ENCODE results near the gene CEACAM21.
A peak's percentile ranks its signal among the peaks of the same experiment; 100 is the strongest.
"Not testable (repeated sequence)": the region's sequence is repeated elsewhere in the genome, so short reads cannot be mapped to it uniquely, and the experiment has no call there.

CEACAM21 gene

GRCh38 chr19:41548954-41549688 is 26.8 kb upstream of the CEACAM21 start:
- peak in 1 of 2 donors; percentile 58 for DNase-seq (ENCODE audit: low read depth in 1 of 2, low spot score in 1 of 2)

- DNase-seq (ENCODE audit: low read depth in 1 of 2, low spot score in 1 of 2), result no peak
Measured at GRCh38 chr19:41549884-41550283, 26.1 kb upstream of the CEACAM21 start.

GRCh38 chr19:41551212-41551610 is 24.8 kb upstream of the CEACAM21 start:
- DNase-seq (ENCODE audit: low read depth in 1 of 2, low spot score in 1 of 2), result no peak

- no peak for DNase-seq (ENCODE audit: low read depth in 1 of 2, low spot score in 1 of 2)
Measured at GRCh38 chr19:41551711-41552110, 24.3 kb upstream of the CEACAM21 start.

GRCh38 chr19:41552558-41552957 is 23.4 kb upstream of the CEACAM21 start:
- no peak for DNase-seq (ENCODE audit: low read depth in 1 of 2, low spot score in 1 of 2)

- DNase-seq (ENCODE audit: low read depth in 1 of 2, low spot score in 1 of 2), result no peak
Measured at GRCh38 chr19:41553804-41554203, 22.2 kb upstream of the CEACAM21 start.

- DNase-seq (ENCODE audit: low read depth in 1 of 2, low spot score in 1 of 2), result no peak
Measured at GRCh38 chr19:41554907-41555306, 21.1 kb upstream of the CEACAM21 start.

- no peak for DNase-seq (ENCODE audit: low read depth in 1 of 2, low spot score in 1 of 2)
Measured at GRCh38 chr19:41555748-41556147, 20.2 kb upstream of the CEACAM21 start.

- DNase-seq (ENCODE audit: low read depth in 1 of 2, low spot score in 1 of 2), result no peak
Measured at GRCh38 chr19:41563854-41564514, 12.0 kb upstream of the CEACAM21 start.

- DNase-seq (ENCODE audit: low read depth in 1 of 2, low spot score in 1 of 2), result no peak
Measured at GRCh38 chr19:41564515-41565378, 11.2 kb upstream of the CEACAM21 start.

GRCh38 chr19:41565379-41565720 is 10.6 kb upstream of the CEACAM21 start:
- DNase-seq (ENCODE audit: low read depth in 1 of 2, low spot score in 1 of 2), result no peak

GRCh38 chr19:41566001-41566400 is 10.0 kb upstream of the CEACAM21 start:
- no peak for DNase-seq (ENCODE audit: low read depth in 1 of 2, low spot score in 1 of 2)

- DNase-seq (ENCODE audit: low read depth in 1 of 2, low spot score in 1 of 2), result no peak
Measured at GRCh38 chr19:41569481-41570150, 6.3 kb upstream of the CEACAM21 start.

GRCh38 chr19:41570179-41570578 is 5.8 kb upstream of the CEACAM21 start:
- no peak for DNase-seq (ENCODE audit: low read depth in 1 of 2, low spot score in 1 of 2)

GRCh38 chr19:41570639-41571112 is 5.3 kb upstream of the CEACAM21 start:
- peak; percentile 77 for DNase-seq (ENCODE audit: low read depth in 1 of 2, low spot score in 1 of 2)

- DNase-seq (ENCODE audit: low read depth in 1 of 2, low spot score in 1 of 2), result no peak
Measured at GRCh38 chr19:41577144-41577830, 1.3 kb downstream of the CEACAM21 start.

GRCh38 chr19:41577833-41578232 is 1.9 kb downstream of the CEACAM21 start:
- no peak for DNase-seq (ENCODE audit: low read depth in 1 of 2, low spot score in 1 of 2)

- no peak for DNase-seq (ENCODE audit: low read depth in 1 of 2, low spot score in 1 of 2)
Measured at GRCh38 chr19:41578886-41579285, 2.9 kb downstream of the CEACAM21 start.

GRCh38 chr19:41581068-41581467 is 5.1 kb downstream of the CEACAM21 start:
- not testable (repeated sequence) for DNase-seq (ENCODE audit: low read depth in 1 of 2, low spot score in 1 of 2)

GRCh38 chr19:41582577-41583182 is 6.7 kb downstream of the CEACAM21 start:
- not testable (repeated sequence) for DNase-seq (ENCODE audit: low read depth in 1 of 2, low spot score in 1 of 2)
